Tibial nerve (tissue), 4 donors: ENCODE results near the gene EYA4. TPM values are rescaled to one million over a fixed set of nuclear protein-coding genes. Genes with fewer than 3 reads are reported as not detected.

Experiments used
- DNase-seq, 2 donors: peaks; one replicate each; pipeline ENCODE4 v3.0.0-alpha.2; 2019; ENCODE audit warnings: low spot score in 2 of 2
- H3K27ac ChIP-seq, 4 donors: fragments of 200-600 bp; sonication (generic) in 3 of 4; one replicate each; pipeline ENCODE4 v1.5.1; 2017 to 2019; ENCODE audit warnings: mild to moderate bottlenecking in 1 of 4
- H3K27me3 ChIP-seq, 2 donors: fragments of 200-600 bp; sonication (generic) in 1 of 2; one replicate each; pipeline versions ENCODE4 v1.5.1 to v1.6.0; 2017 to 2019
- H3K36me3 ChIP-seq, 3 donors: fragments of 200-600 bp; sonication (generic); one replicate each; pipeline ENCODE4 v1.5.1; 2018 to 2019
- H3K4me1 ChIP-seq, 4 donors: fragments of 200-600 bp; sonication (generic) in 3 of 4; one replicate each; pipeline ENCODE4 v1.5.1; 2017 to 2019
- H3K4me3 ChIP-seq, 4 donors: fragments of 200-600 bp; sonication (generic) in 3 of 4; one replicate each; pipeline ENCODE4 v1.5.1; 2017 to 2019; ENCODE audit warnings: mild to moderate bottlenecking in 1 of 4, moderate library complexity in 1 of 4
- H3K9me3 ChIP-seq, 4 donors: fragments of 200-600 bp; sonication (generic) in 3 of 4; one replicate each; pipeline ENCODE4 v1.5.1; 2017 to 2019
- EP300 ChIP-seq, 2 donors: sonication (generic); formaldehyde crosslinking; IDR thresholded peaks; one replicate each; pipeline ENCODE4 v1.6.1; 2017; ENCODE audit warnings: antibody characterized with exemption in 2 of 2, mild to moderate bottlenecking in 1 of 2
- POLR2A ChIP-seq, 2 donors: fragments of 450-650 bp; IDR thresholded peaks; one replicate each; pipeline ENCODE4 v1.6.1; 2017; ENCODE audit warnings: antibody characterized with exemption in 2 of 2, mild to moderate bottlenecking in 2 of 2, moderate library complexity in 2 of 2
- WGBS, 2 donors: methylation state at CpG; one replicate each; pipeline ENCODE4 v1.1.5; 2018; 5-methylcytosine and 5-hydroxymethylcytosine counted together
- total RNA-seq, 4 donors: library from RNA; depleted of rRNA; stranded (reverse); fragments of >200 nt; gene quantifications; one replicate each; pipeline ENCODE4 v1.1.0, GENCODE V29; 2016
- TF ChIP-seq, protein P1 (sequence below), 5 experiments: fragments of 200-600 bp in 3 of 5; fragments of 450-650 bp in 2 of 5; sonication (generic) in 3 of 5; IDR thresholded peaks; one replicate each; pipeline ENCODE4 v1.5.1; 2016 to 2019; ENCODE audit warnings: antibody characterized with exemption in 5 of 5, mild to moderate bottlenecking in 3 of 5, moderate library complexity in 2 of 5

Gene EYA4
- total RNA-seq, 4 donors from 2014 or later, result 1.1 to 6.0 (median 1.8) TPM

GRCh38 chr6:133567636-133568035, 326.5 kb downstream of the EYA4 start:
- no peaks in the 10 kb centered on the region for H3K27me3 ChIP-seq
- peaks cover 0 to 12% (median 0%) of the 10 kb centered on the region in 4 donors for H3K4me1 ChIP-seq
- H3K27ac ChIP-seq, result no peak overlapping the region
- H3K36me3 ChIP-seq, result no peaks in the 10 kb centered on the region
- no peak overlapping the region for H3K4me3 ChIP-seq
- WGBS, 2 donors, result 79 to 84% methylated on average over 6 of the region's 6 CpGs
- DNase-seq, result no peak
- TF ChIP-seq EP300 (IDR thresholded peaks at IDR 0.05), result no peak
- TF ChIP-seq POLR2A (IDR thresholded peaks at IDR 0.05), result no peak
- TF ChIP-seq, protein P1, sequence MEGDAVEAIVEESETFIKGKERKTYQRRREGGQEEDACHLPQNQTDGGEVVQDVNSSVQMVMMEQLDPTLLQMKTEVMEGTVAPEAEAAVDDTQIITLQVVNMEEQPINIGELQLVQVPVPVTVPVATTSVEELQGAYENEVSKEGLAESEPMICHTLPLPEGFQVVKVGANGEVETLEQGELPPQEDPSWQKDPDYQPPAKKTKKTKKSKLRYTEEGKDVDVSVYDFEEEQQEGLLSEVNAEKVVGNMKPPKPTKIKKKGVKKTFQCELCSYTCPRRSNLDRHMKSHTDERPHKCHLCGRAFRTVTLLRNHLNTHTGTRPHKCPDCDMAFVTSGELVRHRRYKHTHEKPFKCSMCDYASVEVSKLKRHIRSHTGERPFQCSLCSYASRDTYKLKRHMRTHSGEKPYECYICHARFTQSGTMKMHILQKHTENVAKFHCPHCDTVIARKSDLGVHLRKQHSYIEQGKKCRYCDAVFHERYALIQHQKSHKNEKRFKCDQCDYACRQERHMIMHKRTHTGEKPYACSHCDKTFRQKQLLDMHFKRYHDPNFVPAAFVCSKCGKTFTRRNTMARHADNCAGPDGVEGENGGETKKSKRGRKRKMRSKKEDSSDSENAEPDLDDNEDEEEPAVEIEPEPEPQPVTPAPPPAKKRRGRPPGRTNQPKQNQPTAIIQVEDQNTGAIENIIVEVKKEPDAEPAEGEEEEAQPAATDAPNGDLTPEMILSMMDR (IDR thresholded peaks at IDR 0.05), result no peak
- H3K9me3 ChIP-seq, result no peaks in the 10 kb centered on the region

DNA sequence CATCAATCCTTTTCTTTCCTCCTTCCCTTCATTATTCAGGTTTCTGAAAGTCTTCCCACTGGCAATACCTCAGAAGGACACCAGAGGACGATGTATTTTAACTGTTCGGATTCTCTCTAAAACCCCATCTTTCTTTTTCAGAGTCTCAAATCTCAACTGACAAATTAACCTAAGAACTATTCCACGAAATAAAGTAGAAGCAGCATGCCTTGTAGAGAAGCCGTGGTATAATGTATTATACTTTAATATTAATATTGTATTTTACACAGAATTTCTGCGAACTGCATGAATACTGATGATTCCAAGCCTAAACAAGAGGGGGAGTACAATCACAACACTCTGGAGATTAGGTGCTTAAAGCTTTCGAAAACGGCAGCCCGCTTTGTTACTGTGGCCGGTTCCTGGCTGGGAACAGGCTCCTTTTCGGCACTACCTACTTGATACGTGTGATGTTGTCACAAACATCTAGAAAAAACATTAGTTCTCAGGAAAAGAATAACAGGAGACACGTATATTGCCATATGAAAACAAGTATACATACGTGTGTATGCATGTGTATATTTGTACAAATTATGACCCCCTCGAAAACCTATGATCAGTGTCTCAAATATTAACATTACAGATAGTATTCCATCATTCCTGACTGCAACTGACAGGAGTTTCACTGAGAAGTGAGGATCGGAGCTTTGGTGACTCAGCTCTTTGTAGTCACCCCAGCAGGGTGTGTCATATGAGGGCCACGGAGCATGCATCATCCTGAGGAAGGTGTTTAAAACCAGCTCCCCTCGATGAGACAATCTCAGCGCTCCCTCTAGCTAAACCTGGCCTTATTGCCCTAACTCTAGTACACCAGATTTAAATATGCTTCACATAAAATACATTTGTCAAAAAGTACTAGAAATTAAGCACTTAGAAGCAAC, 328.1 kb downstream of the EYA4 start:
- TF ChIP-seq POLR2A (IDR thresholded peaks at IDR 0.05), result no peak
- TF ChIP-seq, protein P1 (IDR thresholded peaks at IDR 0.05), result peak; percentile 77 to 94 (median 83)
- TF ChIP-seq EP300 (IDR thresholded peaks at IDR 0.05), result no peak
- H3K27me3 ChIP-seq, result no peaks in the 10 kb centered on the region
- H3K27ac ChIP-seq, result peak overlapping the region in 1 of 4 donors; percentile 4
- peak overlapping the region; percentile 23 to 42 (median 26) for H3K4me3 ChIP-seq
- H3K4me1 ChIP-seq, result peaks cover 0 to 12% (median 0%) of the 10 kb centered on the region in 4 donors
- DNase-seq, result peak in 1 of 2 donors; percentile 48
- H3K9me3 ChIP-seq, result no peaks in the 10 kb centered on the region
- 7 to 8% methylated on average over 18 of the region's 18 CpGs for WGBS, 2 donors
- H3K36me3 ChIP-seq, result no peaks in the 10 kb centered on the region

DNA sequence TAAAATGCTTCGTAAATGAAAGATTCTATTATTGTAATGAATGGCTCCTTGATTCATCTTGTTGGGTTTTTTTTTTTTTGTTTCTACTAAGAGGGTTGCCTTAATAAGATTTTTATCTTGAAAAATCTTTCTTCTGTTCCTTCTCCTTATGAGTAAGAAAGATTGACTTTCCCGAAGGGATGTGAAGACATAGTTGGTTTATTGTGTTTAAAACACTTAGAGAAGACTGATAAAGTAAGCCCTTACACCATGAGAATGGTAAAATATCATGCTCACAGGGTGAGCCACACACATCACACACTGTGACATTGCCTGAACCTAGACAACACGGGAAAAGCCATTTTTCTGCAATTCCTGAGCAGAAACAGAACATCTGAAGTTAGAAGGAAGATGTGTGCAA, 330.5 kb downstream of the EYA4 start:
- Histone ChIP-seq H3K4me3 (no peak overlapping the region), H3K36me3 (no peaks in the 10 kb centered on the region), H3K27me3 (no peaks in the 10 kb centered on the region), H3K4me1 (peaks cover 0 to 12% (median 0%) of the 10 kb centered on the region in 4 donors), H3K9me3 (no peaks in the 10 kb centered on the region), H3K27ac (no peak overlapping the region)
- WGBS, 2 donors, result 65 to 77% methylated on average over 3 of the region's 3 CpGs
- no peak for DNase-seq
- TF ChIP-seq, protein P1 (IDR thresholded peaks at IDR 0.05), result no peak
- TF ChIP-seq POLR2A (IDR thresholded peaks at IDR 0.05) (no peak), EP300 (IDR thresholded peaks at IDR 0.05) (no peak)

DNA sequence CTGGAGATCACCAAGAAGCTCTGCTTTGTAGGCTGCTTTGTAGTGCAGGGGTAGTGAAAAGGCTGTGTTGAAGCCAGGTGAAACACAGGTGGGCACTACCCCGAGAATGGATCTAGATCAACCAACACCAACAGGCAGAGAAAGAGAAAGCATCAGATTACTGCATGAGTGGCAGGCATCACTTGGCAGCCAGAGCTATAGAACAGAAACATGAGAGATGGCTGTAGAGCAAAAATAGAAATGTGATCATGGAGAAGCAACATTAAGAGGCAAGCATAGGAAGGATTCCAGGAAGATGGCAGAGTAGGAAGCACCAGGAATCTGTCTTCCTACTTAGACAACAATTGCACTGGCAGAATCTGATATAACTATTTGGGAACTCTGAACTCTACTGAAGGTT, 336.7 kb downstream of the EYA4 start:
- whole genome bisulfite sequencing, 2 donors, result 32 to 97% methylated on average over 1 of the region's 1 CpG
- peaks cover 0 to 4% (median 0%) of the 10 kb centered on the region in 4 donors for H3K9me3 ChIP-seq

More for the DNA sequence above, 336.7 kb downstream of the EYA4 start:
- H3K27me3 ChIP-seq, result no peaks in the 10 kb centered on the region
- H3K4me3 ChIP-seq, result no peak overlapping the region
- H3K4me1 ChIP-seq, result no peaks in the 10 kb centered on the region
- no peaks in the 10 kb centered on the region for H3K36me3 ChIP-seq
- TF ChIP-seq, protein P1 (IDR thresholded peaks at IDR 0.05), result no peak
- TF ChIP-seq POLR2A (IDR thresholded peaks at IDR 0.05) (no peak), EP300 (IDR thresholded peaks at IDR 0.05) (no peak)
- no peak overlapping the region for H3K27ac ChIP-seq
- DNase-seq, result no peak
